IMR-90 (cell line): ENCODE results near the gene ZNF592. TPM values are rescaled to one million over a fixed set of nuclear protein-coding genes. Genes with fewer than 3 reads are reported as not detected.

Source experiments
- ATAC-seq: fragments of 200-7000 bp; cut with Tn5 transposase; 2 replicates; pipeline ENCODE4 v1.9.1; 2020; ENCODE audit warnings: low read depth, mild to moderate bottlenecking, moderate library complexity
- BruUV-seq: library from RNA; stranded (reverse); fragments of 400-500 nt; replicated peaks from 2 replicates; lab custom pipeline; 2021; lab: Mats Ljungman, UMichigan
- CTCF ChIA-PET: fragments of 300-600 bp; formaldehyde crosslinking; extraction: SDS; loops from one replicate; lab custom pipeline; 2021; ENCODE audit warnings: antibody characterized with exemption; lab: Yijun Ruan, JAX
- POLR2A ChIA-PET: fragments of 300-600 bp; sonication (Branson Sonifier 250); formaldehyde crosslinking; loops from one replicate; lab custom pipeline; 2022; ENCODE audit warnings: antibody characterized with exemption; ENCODE audit not compliant: unreplicated experiment; lab: Charles Lee
- DNase-seq: peaks from one replicate; pipeline ENCODE4 v3.0.0; 2013
- H2AFZ ChIP-seq: replicated peaks from 2 replicates; pipeline ENCODE3; 2013; ENCODE audit warnings: low read length, mild to moderate bottlenecking; ENCODE audit not compliant: poor library complexity
- H2AK5ac ChIP-seq: 2 replicates; pipeline ENCODE4 v1.6.1; 2013; ENCODE audit warnings: low read depth, low read length, inconsistent platforms
- H2AK9ac ChIP-seq: replicated peaks from 2 replicates; pipeline ENCODE3; 2013; ENCODE audit warnings: mild to moderate bottlenecking, low read depth, low read length, moderate library complexity; ENCODE audit not compliant: poor library complexity
- H2BK120ac ChIP-seq: 2 replicates; pipeline ENCODE4 v1.6.1; 2013; ENCODE audit warnings: low read depth, low read length, inconsistent platforms
- H2BK15ac ChIP-seq: 3 replicates; pipeline ENCODE4 v1.6.1; 2013; ENCODE audit warnings: low read depth, low read length, inconsistent platforms
- H2BK20ac ChIP-seq: 2 replicates; pipeline ENCODE4 v1.6.1; 2013; ENCODE audit warnings: low read depth, mild to moderate bottlenecking, inconsistent platforms, low read length, moderate library complexity
- H2BK5ac ChIP-seq: 2 replicates; pipeline ENCODE4 v1.6.1; 2013; ENCODE audit warnings: mild to moderate bottlenecking, low read depth, low read length, inconsistent platforms; ENCODE audit not compliant: poor library complexity, severe bottlenecking
- H3K14ac ChIP-seq: replicated peaks from 2 replicates; pipeline ENCODE4 v1.6.1; 2013; ENCODE audit warnings: low read depth, low read length, inconsistent platforms
- H3K18ac ChIP-seq: 2 replicates; pipeline ENCODE4 v1.6.1; 2013; ENCODE audit warnings: low read depth, low read length, control low read depth
- H3K23ac ChIP-seq: 2 replicates; pipeline ENCODE4 v1.6.1; 2013; ENCODE audit warnings: low read depth, low read length, inconsistent platforms
- H3K27ac ChIP-seq: 2 replicates; pipeline ENCODE4 v1.5.1; 2013; ENCODE audit warnings: mild to moderate bottlenecking, control low read depth, low read length; ENCODE audit not compliant: insufficient read depth
- H3K27me3 ChIP-seq: 2 replicates; pipeline ENCODE4 v1.6.1; 2013; ENCODE audit warnings: low read length; ENCODE audit not compliant: control insufficient read depth, insufficient read depth
- H3K36me3 ChIP-seq: 2 replicates; pipeline ENCODE4 v1.6.1; 2013; ENCODE audit warnings: low read length, mixed read lengths; ENCODE audit not compliant: control insufficient read depth, insufficient read depth
- H3K4ac ChIP-seq: 2 replicates; pipeline ENCODE4 v1.6.1; 2013; ENCODE audit warnings: low read depth, low read length, inconsistent platforms
- H3K4me1 ChIP-seq: 2 replicates; pipeline ENCODE4 v1.6.1; 2013; ENCODE audit warnings: low read length, mixed read lengths; ENCODE audit not compliant: control insufficient read depth, insufficient read depth
- H3K4me2 ChIP-seq: 2 replicates; pipeline ENCODE4 v1.6.1; 2013; ENCODE audit warnings: low read depth, mild to moderate bottlenecking, control low read depth, low read length, moderate library complexity
- H3K4me3 ChIP-seq: 2 replicates; pipeline ENCODE4 v1.5.1; 2013; ENCODE audit warnings: low read depth, mild to moderate bottlenecking, control low read depth, low read length, moderate library complexity; ENCODE audit not compliant: insufficient read depth
- H3K56ac ChIP-seq: 2 replicates; pipeline ENCODE4 v1.6.1; 2013; ENCODE audit warnings: low read length, inconsistent platforms; ENCODE audit not compliant: insufficient read depth; ENCODE audit errors: extremely low read depth
- H3K79me1 ChIP-seq, 2 experiments: 2 replicates each; pipeline ENCODE4 v1.6.1; 2013; ENCODE audit warnings: low read length in 2 of 2, inconsistent platforms in 1 of 2, low read depth in 1 of 2
- H3K9ac ChIP-seq: 2 replicates; pipeline ENCODE4 v1.6.1; 2013; ENCODE audit warnings: low read depth, low read length, control low read depth
- H3K9me1 ChIP-seq: 2 replicates; pipeline ENCODE4 v1.6.1; 2013; ENCODE audit warnings: low read length, inconsistent platforms; ENCODE audit not compliant: insufficient read depth
- H3K9me3 ChIP-seq: 2 replicates; pipeline ENCODE4 v1.6.1; 2013; ENCODE audit warnings: low read length; ENCODE audit not compliant: control insufficient read depth, insufficient read depth
- H4K20me1 ChIP-seq: 2 replicates; pipeline ENCODE4 v1.6.1; 2013; ENCODE audit warnings: low read length, inconsistent platforms; ENCODE audit not compliant: insufficient read depth
- H4K5ac ChIP-seq: 2 replicates; pipeline ENCODE4 v1.6.1; 2013; ENCODE audit warnings: mild to moderate bottlenecking, low read depth, low read length, control low read depth
- H4K8ac ChIP-seq, 2 experiments: 2 replicates each; pipeline ENCODE4 v1.6.1; 2013; ENCODE audit warnings: low read depth in 2 of 2, low read length in 2 of 2, control low read depth in 1 of 2, inconsistent platforms in 1 of 2
- H4K91ac ChIP-seq: 2 replicates; pipeline ENCODE4 v1.6.1; 2013; ENCODE audit warnings: low read depth, low read length, inconsistent platforms; ENCODE audit not compliant: insufficient read depth
- BHLHE40 ChIP-seq: fragments of 150-350 bp; IDR thresholded peaks from 2 replicates; pipeline ENCODE4 v1.6.1; 2016; ENCODE audit warnings: mild to moderate bottlenecking, low read depth, low read length
- CEBPB ChIP-seq: IDR thresholded peaks from 2 replicates; pipeline ENCODE4 v1.6.1; 2012; ENCODE audit warnings: low read depth, low read length, improper control_type of control experiment
- CHD1 ChIP-seq: IDR thresholded peaks from 2 replicates; pipeline ENCODE4 v1.6.1; 2012; ENCODE audit warnings: low read depth, low read length, improper control_type of control experiment
- ELK1 ChIP-seq: fragments of 150-350 bp; IDR thresholded peaks from 2 replicates; pipeline ENCODE4 v1.6.1; 2016; ENCODE audit warnings: low read depth, mild to moderate bottlenecking, low read length, moderate library complexity, borderline replicate concordance
- FOS ChIP-seq: fragments of 150-350 bp; IDR thresholded peaks from 2 replicates; pipeline ENCODE4 v1.6.1; 2016; ENCODE audit warnings: low read depth, low read length
- MAFK ChIP-seq: IDR thresholded peaks from 2 replicates; pipeline ENCODE4 v1.6.1; 2012; ENCODE audit warnings: low read depth, low read length, improper control_type of control experiment
- MAZ ChIP-seq: IDR thresholded peaks from 2 replicates; pipeline ENCODE4 v1.6.1; 2012; ENCODE audit warnings: low read depth, mild to moderate bottlenecking, low read length, improper control_type of control experiment, moderate library complexity, borderline replicate concordance
- MXI1 ChIP-seq: IDR thresholded peaks from 2 replicates; pipeline ENCODE4 v1.6.1; 2012; ENCODE audit warnings: low read depth, mild to moderate bottlenecking, low read length, moderate library complexity, borderline replicate concordance
- NFE2L2 ChIP-seq: fragments of 150-350 bp; IDR thresholded peaks from 2 replicates; pipeline ENCODE4 v1.6.1; 2016; ENCODE audit warnings: low read depth, mild to moderate bottlenecking, low read length
- POLR2A ChIP-seq: IDR thresholded peaks from 2 replicates; pipeline ENCODE4 v1.6.1; 2012; ENCODE audit warnings: mild to moderate bottlenecking, low read depth, low read length
- RAD21 ChIP-seq: IDR thresholded peaks from 2 replicates; pipeline ENCODE4 v1.6.1; 2012; ENCODE audit warnings: low read length, improper control_type of control experiment
- RCOR1 ChIP-seq: IDR thresholded peaks from 2 replicates; pipeline ENCODE4 v1.6.1; 2012; ENCODE audit warnings: mild to moderate bottlenecking, low read length, improper control_type of control experiment; ENCODE audit not compliant: insufficient replicate concordance
- RFX5 ChIP-seq: IDR thresholded peaks from 2 replicates; pipeline ENCODE4 v1.8.0; 2012; ENCODE audit warnings: low read depth, mild to moderate bottlenecking, low read length, moderate library complexity
- SMC3 ChIP-seq: fragments of 150-350 bp; IDR thresholded peaks from 2 replicates; pipeline ENCODE4 v1.6.1; 2016; ENCODE audit warnings: low read depth, mild to moderate bottlenecking, antibody characterized with exemption, low read length, moderate library complexity
- WGBS, 2 experiments: methylation state at CpG; one replicate each; pipeline versions ENCODE4 v1.1.5 to v1.1.7; 2013; ENCODE audit warnings: missing lambda C conversion rate in 2 of 2; ENCODE audit not compliant: insufficient read length in 1 of 2; ENCODE audit errors: extremely low coverage in 2 of 2; 5-methylcytosine and 5-hydroxymethylcytosine counted together
- dilution Hi-C: fragments of 300-500 bp; cut with HindIII; formaldehyde crosslinking; loops from one replicate; pipeline ENCODE4 v1.14.3; 2018; ENCODE audit warnings: low sequenced_read_pairs; ENCODE audit not compliant: unreplicated experiment
- in situ Hi-C: fragments of 300-500 bp; cut with MboI; formaldehyde crosslinking; loops from 3 replicates; pipeline ENCODE4 v1.14.3; 2019; ENCODE audit warnings: low sequenced_read_pairs, inconsistent platforms, mixed read lengths
- intact Hi-C: fragments of 100-400 bp; cut with micrococcal nuclease; formaldehyde crosslinking; loops from 2 replicates; pipeline ENCODE4 v1.10.0; 2022
- polyA plus RNA-seq, 3 experiments: library from polyadenylated mRNA; depleted of rRNA; stranded (reverse); fragments of >200 nt; gene quantifications; 2 replicates each; pipeline ENCODE4 v1.2.3, GENCODE V29; 2012; ENCODE audit warnings: low replicate concordance in 1 of 3
- total RNA-seq: library from RNA; depleted of rRNA; stranded (reverse); fragments of >200 nt; gene quantifications from 2 replicates; pipeline ENCODE4 v1.2.3, GENCODE V29; 2012
- TF ChIP-seq, protein P1 (sequence below): conservative IDR thresholded peaks from 2 replicates; pipeline ENCODE4 v1.5.1; 2012; ENCODE audit warnings: mild to moderate bottlenecking, low read depth, low read length, improper control_type of control experiment

Gene ZNF592
- total and polyA plus RNA-seq, 2 of the 4 experiments (the other 2 are of a cell fraction), result 4.3 to 10.2 TPM

- peak overlapping the region; percentile 67 for H2AFZ ChIP-seq
- no peak overlapping the region for H3K4ac ChIP-seq
- peak overlapping the region in 1 of 2 experiments; percentile 60; a peak in 2 of 4 replicates for H4K8ac ChIP-seq
- in situ Hi-C loops, result no loop called here
- H2BK15ac ChIP-seq, result 0 out of 3 replicates have a peak overlapping the region, but pooled peaks have one; percentile 16
- CTCF ChIA-PET, result interaction anchor here (0.5 to 0.7 kb wide), 2 partner anchors 12 to 218 kb away, joined by 3 to 6 read pairs; no protein-coding TSS in a partner anchor
- ATAC-seq (no peak), DNase-seq (peak; percentile 14)
- no peak overlapping the region for H2AK5ac ChIP-seq
- H4K91ac ChIP-seq, result no peak overlapping the region
- no peak overlapping the region for H2BK20ac ChIP-seq
- POLR2A ChIA-PET, result no interaction called here
- 65% methylated on average over 4 of the region's 9 CpGs; no CpG with 5 or more reads in 1 of the 2 experiments for WGBS, 2 experiments
- no peaks in the 10 kb centered on the region for H3K9me3 ChIP-seq
- H2AK9ac ChIP-seq, result peak overlapping the region; percentile 44
- no peak overlapping the region for H3K9ac ChIP-seq
- H2BK120ac ChIP-seq, result no peak overlapping the region
- peak overlapping the region; percentile 7; the same call in 1 of the 2 replicates for H3K23ac ChIP-seq
- no peak overlapping the region for H3K18ac ChIP-seq
- no peak overlapping the region for H3K56ac ChIP-seq
- no peaks in the 10 kb centered on the region for H4K20me1 ChIP-seq
- H4K5ac ChIP-seq, result no peak overlapping the region
- no peaks in the 10 kb centered on the region for H3K79me1 ChIP-seq
- no peak overlapping the region for H3K27ac ChIP-seq
- no peaks in the 10 kb centered on the region for H3K36me3 ChIP-seq
- H3K4me2 ChIP-seq, result no peak overlapping the region
- H3K27me3 ChIP-seq, result peaks cover 8% of the 10 kb centered on the region; the same call in 1 of the 2 replicates
- no peak overlapping the region for H2BK5ac ChIP-seq
- intact Hi-C loops, result no loop called here
- no peaks in the 10 kb centered on the region for H3K9me1 ChIP-seq
- BruUV-seq, result no TSS peak
- dilution Hi-C loops, result no loop called here
- H3K4me1 ChIP-seq, result no peaks in the 10 kb centered on the region
- no peak overlapping the region for H3K4me3 ChIP-seq
- no peak overlapping the region for H3K14ac ChIP-seq
- no peak for TF ChIP-seq ELK1
- TF ChIP-seq MXI1, result no peak
- TF ChIP-seq MAFK, result no peak
- no peak for TF ChIP-seq CEBPB
- TF ChIP-seq, protein P1, sequence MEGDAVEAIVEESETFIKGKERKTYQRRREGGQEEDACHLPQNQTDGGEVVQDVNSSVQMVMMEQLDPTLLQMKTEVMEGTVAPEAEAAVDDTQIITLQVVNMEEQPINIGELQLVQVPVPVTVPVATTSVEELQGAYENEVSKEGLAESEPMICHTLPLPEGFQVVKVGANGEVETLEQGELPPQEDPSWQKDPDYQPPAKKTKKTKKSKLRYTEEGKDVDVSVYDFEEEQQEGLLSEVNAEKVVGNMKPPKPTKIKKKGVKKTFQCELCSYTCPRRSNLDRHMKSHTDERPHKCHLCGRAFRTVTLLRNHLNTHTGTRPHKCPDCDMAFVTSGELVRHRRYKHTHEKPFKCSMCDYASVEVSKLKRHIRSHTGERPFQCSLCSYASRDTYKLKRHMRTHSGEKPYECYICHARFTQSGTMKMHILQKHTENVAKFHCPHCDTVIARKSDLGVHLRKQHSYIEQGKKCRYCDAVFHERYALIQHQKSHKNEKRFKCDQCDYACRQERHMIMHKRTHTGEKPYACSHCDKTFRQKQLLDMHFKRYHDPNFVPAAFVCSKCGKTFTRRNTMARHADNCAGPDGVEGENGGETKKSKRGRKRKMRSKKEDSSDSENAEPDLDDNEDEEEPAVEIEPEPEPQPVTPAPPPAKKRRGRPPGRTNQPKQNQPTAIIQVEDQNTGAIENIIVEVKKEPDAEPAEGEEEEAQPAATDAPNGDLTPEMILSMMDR, result no peak
- no peak for TF ChIP-seq RCOR1
- no peak for TF ChIP-seq CHD1
- TF ChIP-seq FOS, result no peak
- no peak for TF ChIP-seq RFX5
- TF ChIP-seq BHLHE40, result no peak
- TF ChIP-seq POLR2A, result no peak
- no peak for TF ChIP-seq RAD21
- no peak for TF ChIP-seq SMC3
- TF ChIP-seq MAZ, result no peak
- no peak for TF ChIP-seq NFE2L2
Observed at GRCh38 chr15:84818261-84819131, 70.1 kb downstream of the ZNF592 start.
